GM12891 (cell line): ENCODE measurements around the gene ARHGAP26.

Experiments used
- PAX5 ChIP-seq: IDR thresholded peaks from 2 replicates; pipeline ENCODE4 v1.6.1; 2011; ENCODE audit warnings: low read length, moderate library complexity, mild to moderate bottlenecking; ENCODE audit not compliant: insufficient read depth, severe bottlenecking
- POLR2A ChIP-seq: IDR thresholded peaks from 2 replicates; pipeline ENCODE4 v1.6.1; 2011; ENCODE audit warnings: low read depth, low read length, control low read depth
- POLR2AphosphoS5 ChIP-seq: IDR thresholded peaks from 2 replicates; pipeline ENCODE4 v1.6.1; 2011; ENCODE audit warnings: low read depth, low read length, control low read depth
- POU2F2 ChIP-seq: IDR thresholded peaks from 2 replicates; pipeline ENCODE4 v1.6.1; 2011; ENCODE audit warnings: low read depth, mild to moderate bottlenecking, control low read depth, low read length, moderate library complexity
- SPI1 ChIP-seq: IDR thresholded peaks from 2 replicates; pipeline ENCODE4 v1.6.1; 2011; ENCODE audit warnings: low read depth, low read length, control low read depth
- TAF1 ChIP-seq: IDR thresholded peaks from 2 replicates; pipeline ENCODE4 v1.6.1; 2011; ENCODE audit warnings: low read depth, low read length, control low read depth

GRCh38 chr5:143115381-143115780 lies 345.2 kb downstream of the ARHGAP26 start:
- TF ChIP-seq POLR2A, result no peak
- no peak for TF ChIP-seq POLR2AphosphoS5
- TF ChIP-seq PAX5, result no peak
- no peak for TF ChIP-seq TAF1
- TF ChIP-seq SPI1, result no peak
- TF ChIP-seq POU2F2, result no peak
